Hematopoietic multipotent progenitor cell treated with erythropoietin and hydrocortisone succinate and interleukin-3 and kit ligand, for 4 days (in vitro differentiated cells): ENCODE data around the gene SLC29A4.
"Not testable (repeated sequence)": the region's sequence is repeated elsewhere in the genome, so short reads cannot be mapped to it uniquely, and the experiment has no call there.

Source experiments
- DNase-seq: peaks from one replicate; pipeline ENCODE4 v3.0.0-alpha.2; 2015

The SLC29A4 gene, protein sequence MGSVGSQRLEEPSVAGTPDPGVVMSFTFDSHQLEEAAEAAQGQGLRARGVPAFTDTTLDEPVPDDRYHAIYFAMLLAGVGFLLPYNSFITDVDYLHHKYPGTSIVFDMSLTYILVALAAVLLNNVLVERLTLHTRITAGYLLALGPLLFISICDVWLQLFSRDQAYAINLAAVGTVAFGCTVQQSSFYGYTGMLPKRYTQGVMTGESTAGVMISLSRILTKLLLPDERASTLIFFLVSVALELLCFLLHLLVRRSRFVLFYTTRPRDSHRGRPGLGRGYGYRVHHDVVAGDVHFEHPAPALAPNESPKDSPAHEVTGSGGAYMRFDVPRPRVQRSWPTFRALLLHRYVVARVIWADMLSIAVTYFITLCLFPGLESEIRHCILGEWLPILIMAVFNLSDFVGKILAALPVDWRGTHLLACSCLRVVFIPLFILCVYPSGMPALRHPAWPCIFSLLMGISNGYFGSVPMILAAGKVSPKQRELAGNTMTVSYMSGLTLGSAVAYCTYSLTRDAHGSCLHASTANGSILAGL

DNA sequence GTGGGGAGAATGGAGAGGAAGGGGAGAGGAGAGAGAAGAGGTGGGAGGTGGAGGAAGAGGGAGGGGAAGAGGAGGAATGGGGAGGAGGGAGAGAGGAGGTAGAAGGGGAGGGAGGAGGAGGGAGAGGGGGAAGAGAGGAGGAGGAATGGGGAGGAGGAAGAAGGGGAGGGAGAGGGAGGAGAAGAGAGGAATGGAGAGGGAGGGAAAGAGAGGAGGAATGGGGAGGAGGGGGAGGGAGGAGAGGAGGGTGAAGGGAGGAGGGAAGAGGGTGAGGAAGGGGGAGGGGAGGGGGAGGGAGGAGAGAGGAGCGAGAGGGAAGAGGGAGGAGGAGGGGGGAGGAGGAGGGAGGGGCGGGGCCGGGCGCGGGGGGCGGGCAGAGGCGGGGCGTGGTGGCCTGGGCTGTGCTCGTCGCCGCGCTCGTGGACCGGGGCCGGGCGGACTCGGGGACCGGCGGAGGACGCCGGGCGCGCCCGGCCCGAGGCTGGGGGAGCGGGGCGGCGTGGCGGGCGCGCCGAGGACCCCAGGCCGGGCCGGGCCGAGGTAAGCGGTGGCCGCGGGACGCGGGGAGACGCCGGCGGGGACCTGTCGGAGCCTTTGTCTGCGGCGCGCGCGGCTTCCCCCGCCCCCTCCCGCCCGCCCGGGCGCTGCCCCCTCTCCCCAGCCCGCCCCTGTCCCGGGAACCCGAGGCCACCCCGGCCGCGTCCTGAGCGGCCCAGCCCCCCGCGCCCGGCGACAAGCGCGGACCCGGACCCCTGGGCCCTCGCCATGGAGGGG lies at the start of gene SLC29A4:
SLC29A4 (plus strand) TSS at position 401 of the 774 bp plus-strand sequence. CDS start 4,874 bp downstream, outside the sequence.
- peak; percentile 53 for DNase-seq

DNA sequence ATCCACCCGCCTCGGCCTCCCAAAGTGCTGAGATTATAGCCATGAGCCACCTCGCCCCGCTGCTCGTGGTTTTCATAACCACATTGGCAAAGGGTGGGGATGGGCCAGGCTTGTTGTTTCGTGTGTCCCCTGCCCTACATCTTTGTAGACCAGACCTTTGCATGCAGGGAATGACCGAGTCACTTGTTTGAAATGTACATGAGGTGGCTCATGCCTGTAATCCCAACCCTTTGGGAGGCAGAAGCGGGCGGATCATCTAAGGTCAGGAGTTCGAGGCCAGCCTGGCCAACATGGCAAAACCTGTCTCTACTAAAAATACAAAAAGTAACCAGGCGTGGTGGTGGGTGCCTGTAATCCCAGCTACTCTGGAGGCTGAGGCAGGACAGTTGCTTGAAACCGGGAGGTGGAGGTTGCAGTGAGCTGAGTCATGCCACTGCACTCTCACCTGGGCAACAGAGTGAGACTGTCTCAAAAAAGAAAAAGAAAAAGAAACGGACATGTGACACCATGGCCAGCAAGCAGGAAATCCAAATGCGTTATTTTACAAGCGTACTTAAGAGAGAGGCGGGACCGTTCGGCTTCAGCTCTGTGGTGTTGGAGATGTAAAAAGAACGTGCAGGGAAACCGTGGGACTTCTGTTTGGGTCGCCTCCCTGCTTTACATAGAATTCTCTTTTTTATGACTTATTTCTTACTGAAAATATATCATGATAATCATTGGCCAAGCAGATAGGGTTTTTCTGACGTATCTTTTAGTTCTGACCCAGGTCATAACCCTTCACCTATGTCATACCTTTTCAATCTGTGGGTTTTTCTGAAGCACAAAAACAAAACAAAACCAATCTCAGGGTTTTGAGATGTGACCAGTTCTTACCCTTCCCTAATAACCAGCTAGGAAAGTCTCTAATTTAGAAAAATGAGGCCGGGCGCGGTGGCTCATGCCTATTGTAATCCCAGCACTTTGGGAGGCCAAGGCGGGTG lies 47.6 kb upstream of the SLC29A4 start:
- peak; percentile 53 for DNase-seq

DNA sequence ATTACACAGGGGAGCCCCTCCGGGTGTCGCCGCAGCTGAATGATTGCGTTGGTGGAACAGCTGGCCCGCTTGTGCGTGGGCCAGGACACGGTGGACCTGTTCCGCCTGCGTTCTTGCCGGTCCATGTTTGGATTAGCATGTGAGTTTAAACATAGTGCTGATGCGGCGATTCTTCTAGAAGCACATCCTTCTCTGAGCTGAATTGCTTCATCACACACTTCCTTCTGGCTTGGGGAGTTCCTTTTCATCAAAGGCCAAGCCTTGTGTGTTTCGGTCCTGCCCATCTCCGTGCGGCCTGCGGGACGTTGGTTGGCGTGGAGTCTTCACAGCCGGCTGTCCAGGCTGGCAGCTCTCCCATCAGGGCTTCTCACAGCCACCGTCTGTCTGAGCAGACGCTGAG lies 45.5 kb upstream of the SLC29A4 start:
- DNase-seq: peak; percentile 51

DNA sequence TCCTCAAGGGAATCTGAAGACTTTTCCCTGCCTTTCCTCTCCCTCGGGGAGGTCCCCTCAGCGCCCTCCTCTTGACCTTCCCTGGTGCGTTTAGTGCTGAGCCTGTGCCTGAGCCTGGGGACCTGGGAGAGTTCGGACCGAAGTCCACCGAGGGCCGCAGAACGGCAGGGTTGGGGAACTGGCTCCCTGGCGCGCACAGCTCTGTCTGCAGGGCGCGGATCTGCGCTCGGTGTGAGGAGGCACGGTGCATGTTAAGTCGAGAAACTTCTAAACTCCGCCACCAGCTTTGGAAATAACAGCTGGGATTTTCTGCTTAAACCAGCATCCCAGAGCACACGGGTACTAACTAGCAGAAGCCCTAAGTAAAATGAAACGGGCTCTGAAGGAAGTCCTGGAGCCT lies 44.2 kb upstream of the SLC29A4 start:
- DNase-seq: no peak

DNA sequence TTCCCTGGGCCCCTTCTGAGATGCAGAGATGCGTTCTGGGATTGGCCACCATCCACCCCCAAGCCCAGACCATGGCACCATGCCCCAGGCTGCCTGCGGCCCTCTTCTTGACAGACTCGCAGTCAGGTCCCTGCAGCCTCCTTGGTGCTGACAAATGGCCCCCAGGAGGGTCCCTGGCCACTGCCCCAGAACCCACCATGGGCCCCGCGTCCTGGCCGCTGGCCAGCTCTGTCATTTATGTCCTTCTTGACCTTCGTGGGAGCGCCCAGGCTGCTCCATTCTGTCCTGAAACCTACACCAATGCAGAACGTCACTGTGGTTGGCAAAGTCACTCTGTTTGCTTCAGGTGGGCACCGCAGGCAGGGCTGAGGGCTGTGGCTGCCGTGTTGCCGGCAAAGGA lies 39.5 kb upstream of the SLC29A4 start:
- DNase-seq: no peak

DNA sequence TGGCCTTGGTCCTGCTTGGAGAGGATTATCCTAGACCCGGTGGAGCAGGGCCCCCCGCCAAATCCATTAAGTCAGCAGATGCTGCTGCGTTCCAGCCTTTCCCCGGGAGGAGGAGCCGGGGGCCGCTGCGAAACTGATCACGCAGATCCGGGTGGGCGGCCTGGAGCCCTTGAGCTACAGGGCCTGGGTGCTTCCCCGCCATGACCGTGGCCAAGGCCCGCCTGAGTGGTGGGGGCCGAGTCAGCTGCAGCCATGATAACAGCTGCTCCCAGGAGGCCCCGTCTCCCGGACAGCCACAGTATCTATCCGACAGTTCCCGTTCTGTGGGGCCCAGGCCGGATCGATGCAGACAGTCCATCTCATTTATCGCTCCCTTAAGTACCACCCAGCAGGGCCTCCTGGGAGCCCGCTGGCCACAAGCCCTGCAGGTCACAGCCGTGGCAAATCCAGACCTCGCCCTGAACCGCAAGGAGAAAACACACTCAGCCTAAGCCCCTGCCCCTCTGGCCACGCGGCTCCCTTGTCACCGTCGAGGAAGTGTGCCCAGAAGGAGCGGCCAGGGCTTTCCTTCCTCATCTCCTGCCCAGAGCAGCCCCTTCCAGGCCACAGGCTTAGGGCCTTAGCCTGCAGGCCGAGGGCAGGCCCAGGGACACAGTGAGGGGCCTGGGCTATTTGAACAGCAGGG lies 34.4 kb upstream of the SLC29A4 start:
- DNase-seq: no peak

DNA sequence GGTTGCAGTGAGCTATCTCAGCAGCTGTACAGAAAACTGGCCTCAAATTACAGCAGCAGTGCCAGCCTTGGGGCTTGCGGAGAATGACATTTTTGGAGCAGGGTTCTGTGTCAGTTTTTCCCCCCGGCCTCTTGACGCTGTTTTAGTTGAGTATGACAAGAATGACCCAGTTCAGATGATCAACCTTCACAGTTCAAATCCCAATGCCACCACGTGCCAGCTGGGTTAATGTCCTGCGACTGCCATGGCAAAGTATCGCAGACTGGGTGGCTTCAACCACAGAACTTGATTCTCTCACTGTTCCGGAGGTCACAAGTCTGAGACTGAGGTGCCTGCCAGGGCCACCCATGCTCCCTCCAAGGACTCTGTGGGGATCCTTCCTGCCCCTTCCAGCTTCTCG lies 32.0 kb upstream of the SLC29A4 start:
- not testable (repeated sequence) for DNase-seq

DNA sequence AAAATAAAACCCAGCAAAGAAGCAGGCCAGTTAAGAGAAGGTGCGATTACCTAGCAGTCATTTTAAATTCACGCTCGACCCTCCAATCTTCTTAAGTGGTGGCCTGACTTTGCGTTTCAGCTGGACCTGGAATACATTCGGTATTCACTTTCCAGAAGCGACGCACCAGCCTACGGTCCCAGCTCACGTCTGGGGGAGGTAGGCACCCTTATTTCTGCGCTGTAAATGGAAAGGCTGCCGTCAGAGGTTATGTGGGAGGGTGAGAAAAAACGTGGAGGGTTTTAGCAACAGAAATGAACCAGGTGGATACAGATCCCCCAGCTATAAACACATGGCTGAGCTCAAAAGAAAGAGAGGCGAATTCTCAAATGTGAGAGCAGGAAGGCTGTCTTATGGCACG lies 29.2 kb upstream of the SLC29A4 start:
- DNase-seq: not testable (repeated sequence)

DNA sequence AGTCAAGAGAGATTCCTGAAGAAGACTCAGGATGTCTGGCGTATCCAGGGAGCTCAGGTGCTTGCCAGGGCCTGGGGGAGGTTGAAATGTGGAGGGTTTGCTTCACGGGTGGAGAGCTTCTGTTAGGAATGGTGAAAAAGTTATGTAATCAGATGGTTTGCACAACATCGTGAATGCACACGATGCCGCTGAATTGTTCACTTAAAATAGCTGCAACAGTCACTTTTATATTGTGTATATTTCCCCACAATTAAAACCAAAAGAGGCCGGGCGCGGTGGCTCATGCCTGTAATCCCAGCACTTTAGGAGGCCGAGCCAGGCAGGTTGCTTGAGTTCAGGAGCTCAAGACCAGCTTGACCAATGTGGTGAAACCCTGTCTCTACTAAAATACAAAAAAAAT lies 28.4 kb upstream of the SLC29A4 start:
- not testable (repeated sequence) for DNase-seq

DNA sequence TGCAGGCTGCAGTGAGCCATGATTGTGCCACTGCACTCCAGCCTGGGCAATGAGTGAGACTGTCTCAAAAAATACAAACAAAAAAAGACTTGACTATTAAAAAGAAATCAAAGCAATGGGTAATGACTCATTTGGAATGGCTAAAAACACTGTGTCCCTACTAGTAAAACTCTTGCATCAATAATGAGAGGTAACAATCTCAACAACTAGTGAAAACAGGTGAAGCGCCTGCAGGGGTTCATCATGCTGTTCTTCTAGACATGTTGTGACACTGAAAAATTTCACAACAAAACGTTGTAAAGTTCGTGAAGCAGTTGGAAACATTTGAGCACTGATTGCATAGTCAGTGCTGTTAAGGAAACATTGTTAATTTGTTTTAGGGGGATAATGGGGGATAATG lies 26.9 kb upstream of the SLC29A4 start:
- DNase-seq: no peak

DNA sequence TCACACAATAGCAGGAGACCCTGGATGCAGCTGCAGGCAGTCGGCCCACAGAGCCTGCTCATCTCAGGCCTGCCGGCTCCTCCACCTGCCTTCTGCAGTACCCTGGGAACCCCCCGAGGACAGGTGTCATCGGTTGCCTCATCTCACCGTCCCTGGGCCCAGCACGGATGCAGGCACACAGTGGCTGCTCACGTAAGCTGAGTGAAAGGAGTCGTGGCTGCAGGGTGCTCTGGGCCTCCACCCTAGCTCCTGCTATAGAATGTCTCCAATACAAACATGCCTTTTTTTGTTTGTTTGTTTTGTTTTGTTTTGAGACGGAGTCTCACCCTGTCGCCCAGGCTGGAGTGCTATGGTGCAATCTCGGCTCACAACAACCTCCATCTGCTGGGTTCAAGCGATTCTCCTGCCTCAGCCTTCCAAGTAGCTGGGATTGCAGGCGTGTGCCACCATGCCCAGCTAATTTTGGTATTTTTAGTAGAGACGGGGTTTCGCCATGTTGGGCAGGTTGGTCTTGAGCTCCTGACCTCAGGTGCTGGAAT lies 22.1 kb upstream of the SLC29A4 start:
- not testable (repeated sequence) for DNase-seq

DNA sequence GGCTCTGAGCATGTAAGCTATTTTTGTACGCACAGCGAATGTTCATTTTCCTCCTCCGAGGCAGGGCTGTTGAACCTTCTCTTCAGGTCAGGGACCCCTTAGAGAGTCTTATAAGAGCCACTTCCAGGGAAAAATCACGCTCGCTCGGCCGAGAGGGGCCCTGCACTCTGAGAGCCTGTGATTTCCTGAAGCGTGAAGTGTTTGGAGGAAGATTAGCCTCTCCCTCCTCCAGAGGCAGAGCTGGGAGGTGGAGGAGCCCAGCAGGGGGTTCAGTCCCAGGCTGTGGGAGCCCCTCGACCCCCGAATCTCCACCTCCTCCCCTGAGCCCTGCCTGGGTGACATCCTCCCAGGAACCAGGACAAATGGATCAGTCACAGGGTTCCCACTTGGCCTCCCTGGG lies 19.7 kb upstream of the SLC29A4 start:
- DNase-seq: not testable (repeated sequence)

DNA sequence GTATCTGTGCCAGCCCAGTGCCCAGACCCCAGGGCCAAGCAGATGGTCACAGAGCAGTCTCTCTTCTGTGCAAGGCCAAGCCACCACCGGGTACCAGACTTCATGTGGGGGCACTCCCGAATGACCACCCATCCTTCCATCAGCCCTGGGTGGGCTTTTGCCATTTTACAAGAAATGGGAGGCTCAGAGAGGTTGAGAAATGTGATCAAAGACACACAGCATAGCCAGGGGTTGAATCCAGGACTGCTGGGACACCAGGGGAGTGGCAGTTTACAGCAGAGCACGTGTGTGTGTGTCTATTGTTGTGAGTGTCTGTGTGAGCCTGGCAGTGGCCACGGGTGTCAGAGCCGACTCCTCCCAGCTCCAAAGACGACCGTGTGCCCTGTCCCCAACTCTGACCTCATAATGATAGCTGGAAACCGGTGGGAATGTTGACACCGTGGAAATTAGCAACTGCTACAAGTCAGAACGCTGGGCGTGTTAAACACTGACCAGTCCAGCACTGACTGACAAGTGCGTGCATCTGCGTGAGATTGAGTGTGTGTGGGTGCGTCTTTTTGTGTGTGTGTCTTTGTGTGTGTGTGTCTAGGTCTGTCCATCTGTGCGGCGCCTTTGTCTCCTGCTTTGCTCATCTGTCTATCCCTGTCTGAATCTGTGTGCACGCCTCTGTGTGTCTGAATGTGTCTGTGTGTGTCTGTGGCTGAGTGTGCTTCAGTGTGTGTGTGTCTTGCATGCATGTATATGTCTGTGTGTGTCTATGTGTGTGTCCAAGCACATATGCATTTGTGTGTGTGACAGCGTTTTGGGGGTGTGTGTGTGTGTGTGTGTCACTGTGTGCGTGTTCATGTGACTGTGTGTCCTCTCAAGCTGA lies 17.2 kb upstream of the SLC29A4 start:
- DNase-seq: no peak

DNA sequence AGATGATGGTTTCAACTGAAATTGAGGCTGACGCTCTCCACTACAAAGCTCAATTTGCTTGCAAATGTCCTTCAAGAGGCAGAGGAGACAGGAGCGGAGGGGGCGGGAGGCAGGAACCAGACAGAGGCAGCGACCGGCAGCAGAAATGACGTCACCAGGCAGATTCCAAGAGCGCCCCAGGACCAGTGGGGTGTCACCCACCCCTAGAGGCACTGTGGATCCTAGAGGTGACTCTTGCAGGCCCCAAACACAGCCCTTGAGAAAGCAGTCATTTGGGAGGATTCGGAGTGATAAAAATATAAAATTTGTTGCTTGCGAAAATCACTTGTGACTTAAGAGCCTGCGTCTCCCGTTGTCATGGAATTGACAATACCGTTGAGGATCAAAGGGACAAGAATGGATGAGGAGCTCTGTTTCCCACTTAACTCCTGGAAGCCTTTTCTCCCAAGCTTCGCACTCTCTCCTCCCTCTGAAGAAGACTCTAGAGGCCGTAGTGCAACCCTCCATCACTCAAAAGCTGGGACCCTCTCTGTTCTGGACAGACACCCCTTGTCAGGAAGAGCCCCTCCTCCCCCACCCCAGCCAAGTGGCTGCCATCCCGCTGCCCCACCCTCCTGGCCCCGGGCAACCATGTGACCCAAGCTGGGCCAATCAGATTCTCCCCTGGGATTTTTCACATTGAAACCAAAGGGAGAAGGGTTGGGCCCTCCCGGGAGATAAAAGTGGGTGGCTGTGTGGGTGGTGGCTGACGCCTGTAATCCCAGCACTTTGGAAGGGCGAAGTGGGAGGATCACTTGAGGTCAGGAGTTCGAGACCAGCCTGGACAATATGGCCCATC lies 16.3 kb upstream of the SLC29A4 start:
- DNase-seq: no peak

DNA sequence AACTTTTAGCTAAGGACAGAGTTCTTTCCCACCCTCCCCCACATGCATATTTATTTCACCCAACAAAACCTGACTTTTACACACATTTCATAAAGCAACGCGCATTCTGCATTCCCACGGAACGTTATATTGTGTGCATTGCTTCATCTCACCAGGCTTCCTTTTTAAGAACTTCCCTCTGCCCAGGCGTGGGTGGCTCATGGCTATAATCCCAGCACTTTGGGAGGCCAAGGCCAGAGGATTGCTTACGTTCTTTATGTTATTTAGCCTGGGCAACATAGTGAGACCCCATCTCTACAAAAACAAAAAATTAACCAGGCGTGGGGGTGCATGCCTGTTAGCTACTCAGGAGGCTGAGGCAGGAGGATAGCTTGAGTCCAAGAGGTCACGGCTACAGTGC lies 14.9 kb upstream of the SLC29A4 start:
- DNase-seq: not testable (repeated sequence)

DNA sequence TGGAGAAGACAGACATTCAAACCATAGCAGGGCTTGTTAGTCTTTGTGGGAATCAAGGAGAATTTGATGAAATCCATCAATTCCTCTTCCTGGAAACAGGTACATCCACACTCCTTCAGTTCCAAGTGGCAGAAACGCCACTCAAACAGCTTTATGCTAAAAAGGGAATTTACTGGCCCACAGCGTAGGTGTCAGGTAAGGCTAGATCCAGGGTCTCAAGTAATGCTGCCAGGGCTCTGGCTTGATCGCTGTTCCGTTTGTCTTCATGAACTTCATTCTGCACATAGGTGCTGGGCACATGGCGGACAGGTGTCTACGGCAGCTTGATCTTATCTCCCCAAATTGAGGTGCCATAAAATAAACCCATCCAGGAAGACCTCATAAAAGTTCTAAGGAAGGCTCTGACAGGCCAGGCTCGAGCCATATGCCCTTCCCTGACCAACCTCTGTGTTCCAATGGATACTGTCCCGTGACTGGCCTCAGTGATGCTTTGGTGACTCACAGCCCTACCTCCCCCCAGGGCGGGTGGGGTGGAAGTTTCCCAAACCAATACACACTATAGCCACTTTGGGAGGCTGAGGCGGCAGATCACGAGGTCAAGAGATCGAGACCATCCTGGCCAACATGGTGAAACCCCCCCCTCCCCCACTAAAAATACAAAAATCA lies 12.6 kb upstream of the SLC29A4 start:
- DNase-seq: not testable (repeated sequence)

DNA sequence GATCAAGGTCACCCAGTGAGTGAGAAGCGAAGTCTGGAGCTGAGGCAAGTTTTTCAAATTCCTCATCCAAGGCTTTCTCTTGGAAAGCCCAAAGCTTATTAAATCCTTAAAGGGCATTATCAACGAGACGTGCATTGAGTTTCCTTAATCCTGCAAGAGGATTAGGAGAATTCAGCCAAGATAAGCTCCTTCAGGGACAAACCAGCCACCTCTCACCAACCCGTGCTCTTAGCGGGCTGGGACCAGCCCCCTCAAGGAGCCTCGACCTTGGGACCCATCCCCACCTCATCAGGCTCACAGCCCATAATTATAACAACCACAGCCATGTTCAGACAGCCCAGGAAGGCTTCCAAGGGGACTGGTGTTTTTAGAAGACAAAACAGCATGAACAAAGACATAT lies 12.0 kb upstream of the SLC29A4 start:
- no peak for DNase-seq

DNA sequence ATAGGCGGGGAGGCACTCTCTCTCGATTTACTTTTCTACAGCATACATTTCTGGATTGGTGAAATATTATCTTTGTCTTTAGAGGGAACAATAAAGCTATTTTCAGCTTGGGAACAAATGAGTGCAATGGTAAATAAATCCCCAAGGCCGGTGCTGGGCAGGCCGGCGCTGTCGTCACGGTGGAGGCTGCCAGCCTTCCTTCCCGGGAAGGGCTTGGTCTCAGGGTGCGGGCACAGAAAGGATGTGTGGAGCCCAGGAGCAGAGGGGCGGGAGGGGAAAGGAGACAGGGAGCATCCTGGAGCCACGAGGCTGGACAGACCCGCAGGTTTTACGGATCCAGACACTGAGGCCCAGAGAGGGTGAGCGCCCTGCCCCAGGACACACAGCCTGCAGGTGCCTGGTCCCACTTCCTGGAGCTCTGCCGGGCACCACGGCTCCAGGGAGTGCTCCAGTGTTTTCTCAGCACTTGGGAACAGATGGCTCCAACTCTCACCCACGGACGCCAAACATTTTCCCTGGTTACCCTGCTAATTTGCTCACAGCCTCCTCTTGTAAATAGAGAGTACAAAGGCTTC lies 8.8 kb upstream of the SLC29A4 start:
- not testable (repeated sequence) for DNase-seq

DNA sequence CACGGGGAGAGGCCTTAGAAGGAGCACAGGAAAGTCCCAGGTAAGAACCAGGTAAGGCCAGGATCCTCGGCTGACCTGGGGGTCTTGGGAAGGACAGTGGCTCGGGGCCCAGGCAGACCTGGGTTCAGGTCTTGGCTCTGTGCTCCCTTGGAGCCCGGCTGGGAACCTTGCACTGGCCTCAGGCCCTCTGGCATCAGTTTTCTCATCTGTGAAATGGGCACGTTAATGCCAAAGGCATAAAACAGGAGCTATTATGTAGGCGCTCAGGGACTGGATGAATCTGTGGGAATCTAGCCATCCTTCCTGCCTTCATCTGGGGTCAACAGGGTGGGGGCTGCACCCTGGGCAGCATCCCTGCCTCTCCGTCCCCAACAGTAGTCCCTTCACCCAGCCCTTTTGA lies 8.3 kb upstream of the SLC29A4 start:
- no peak for DNase-seq
